Measurements from ENCODE around the gene SMIM5.

DNA sequence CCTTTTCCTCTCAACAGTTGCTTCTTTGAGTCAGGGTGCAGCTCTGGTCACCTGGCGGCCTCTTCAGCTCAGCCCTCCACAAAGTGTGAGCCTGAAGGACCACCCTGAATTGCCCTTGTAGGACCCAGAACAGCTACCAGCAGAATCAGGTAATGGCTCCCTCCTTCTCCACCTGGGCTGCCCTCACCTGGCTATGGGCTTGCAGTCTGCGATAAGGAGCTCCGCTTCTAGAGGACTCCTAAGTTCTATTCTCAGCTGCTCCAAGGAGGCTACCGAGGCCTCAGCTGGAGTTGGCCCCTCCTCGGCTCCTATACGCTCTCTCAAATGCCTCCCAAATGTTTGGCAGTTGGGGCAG, 13.4 kb downstream of the SMIM5 start:
- TF ChIP-seq, protein P1, sequence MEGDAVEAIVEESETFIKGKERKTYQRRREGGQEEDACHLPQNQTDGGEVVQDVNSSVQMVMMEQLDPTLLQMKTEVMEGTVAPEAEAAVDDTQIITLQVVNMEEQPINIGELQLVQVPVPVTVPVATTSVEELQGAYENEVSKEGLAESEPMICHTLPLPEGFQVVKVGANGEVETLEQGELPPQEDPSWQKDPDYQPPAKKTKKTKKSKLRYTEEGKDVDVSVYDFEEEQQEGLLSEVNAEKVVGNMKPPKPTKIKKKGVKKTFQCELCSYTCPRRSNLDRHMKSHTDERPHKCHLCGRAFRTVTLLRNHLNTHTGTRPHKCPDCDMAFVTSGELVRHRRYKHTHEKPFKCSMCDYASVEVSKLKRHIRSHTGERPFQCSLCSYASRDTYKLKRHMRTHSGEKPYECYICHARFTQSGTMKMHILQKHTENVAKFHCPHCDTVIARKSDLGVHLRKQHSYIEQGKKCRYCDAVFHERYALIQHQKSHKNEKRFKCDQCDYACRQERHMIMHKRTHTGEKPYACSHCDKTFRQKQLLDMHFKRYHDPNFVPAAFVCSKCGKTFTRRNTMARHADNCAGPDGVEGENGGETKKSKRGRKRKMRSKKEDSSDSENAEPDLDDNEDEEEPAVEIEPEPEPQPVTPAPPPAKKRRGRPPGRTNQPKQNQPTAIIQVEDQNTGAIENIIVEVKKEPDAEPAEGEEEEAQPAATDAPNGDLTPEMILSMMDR (conservative IDR thresholded peaks at IDR 0.05; ENCODE audit: low read length), result no peak
- TF ChIP-seq EZH2phosphoT487 (IDR thresholded peaks at IDR 0.05; ENCODE audit: borderline replicate concordance, low read depth, low read length), result no peak

Data from OCI-LY7 (cell line).